ENCODE measurements around the gene RIPPLY3.
A peak's percentile ranks its signal among the peaks of the same experiment; 100 is the strongest.

Gene RIPPLY3

GRCh38 chr21:37006486-37007291 is at the start of gene RIPPLY3:
TSS of gene RIPPLY3 (plus strand) at chr21:37006702. CDS start at chr21:37006773, 71 bp downstream.
- DNase-seq (ENCODE audit: low spot score) = no peak

- DNase-seq (ENCODE audit: low spot score) = no peak
Observed at GRCh38 chr21:36959020-36959835, 47.3 kb upstream of the RIPPLY3 start.

GRCh38 chr21:36960676-36961284 is 45.7 kb upstream of the RIPPLY3 start:
- DNase-seq (ENCODE audit: low spot score) = no peak

DNA sequence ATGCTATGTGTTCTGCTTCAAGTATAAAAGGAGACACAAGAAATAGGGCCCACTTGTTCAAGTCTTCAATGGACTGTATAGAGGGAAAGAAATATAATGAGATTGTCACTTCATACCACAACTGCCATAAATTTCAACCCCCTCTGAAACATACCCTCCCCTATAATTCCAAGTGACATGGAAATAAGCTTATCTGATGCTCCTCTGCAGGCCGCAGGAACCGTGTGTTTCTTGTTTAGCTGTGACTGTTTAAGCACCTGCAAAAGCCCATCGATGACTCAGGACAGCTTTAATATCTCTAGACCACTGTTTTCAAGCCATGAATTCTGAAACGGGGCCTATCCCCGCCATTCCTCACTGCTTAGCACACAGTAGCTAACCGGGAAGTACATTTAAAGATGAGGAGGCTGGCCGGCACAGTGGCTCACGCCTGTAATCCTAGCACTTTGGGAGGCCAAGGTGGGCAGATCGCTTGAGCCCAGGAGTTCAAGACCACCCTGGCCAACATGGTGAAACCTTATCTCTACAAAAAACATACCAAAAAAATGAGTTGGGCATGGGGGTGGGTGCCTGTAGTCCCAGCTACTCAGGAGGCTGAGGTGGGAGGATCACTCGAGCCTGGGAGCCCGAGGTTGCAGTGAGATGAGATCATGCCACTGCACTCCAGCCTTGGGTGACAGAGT is 44.3 kb upstream of the RIPPLY3 start:
- DNase-seq (ENCODE audit: low spot score) = no peak

- DNase-seq (ENCODE audit: low spot score) = no peak
Observed at GRCh38 chr21:36964398-36964797, 42.1 kb upstream of the RIPPLY3 start.

DNA sequence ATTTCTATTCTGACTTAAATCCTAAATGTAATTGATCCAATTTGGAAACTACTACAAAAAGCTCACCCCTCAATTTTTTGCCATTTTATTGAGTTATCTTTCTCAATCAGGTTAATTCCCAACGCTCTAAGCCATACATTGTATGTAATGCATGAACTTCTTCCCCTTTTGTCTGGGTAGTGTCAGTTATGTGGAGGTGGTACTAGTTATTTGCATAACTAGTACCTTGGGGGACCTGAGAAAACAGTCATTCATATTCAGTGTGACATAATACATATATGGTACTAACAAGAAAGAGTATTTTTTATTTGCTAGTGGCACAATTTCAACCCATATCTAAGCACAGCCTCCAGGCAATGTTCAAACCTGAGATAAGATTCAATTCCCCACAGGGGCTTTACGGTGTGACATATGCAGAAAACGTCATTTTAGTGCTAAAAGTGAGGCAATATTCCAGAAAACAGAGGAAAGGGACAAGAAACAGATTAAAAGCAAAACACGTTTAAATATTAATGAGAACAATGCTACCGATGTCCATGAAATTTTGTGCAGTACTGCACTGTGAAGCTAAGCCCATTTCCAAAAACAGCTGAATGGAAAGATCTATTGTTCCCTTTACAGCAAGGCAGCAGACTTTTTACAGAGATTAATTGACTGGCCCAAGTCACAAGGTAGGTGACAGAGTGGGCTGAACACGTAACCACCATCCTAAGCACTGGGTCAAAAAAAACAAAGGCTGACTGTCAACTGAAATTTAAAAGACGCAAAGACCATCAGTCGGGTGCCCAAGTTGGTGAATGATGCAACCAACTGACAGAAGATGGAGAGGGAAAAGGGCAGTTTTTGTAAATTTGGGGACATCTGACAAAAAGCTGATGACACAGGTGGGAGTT is 41.4 kb upstream of the RIPPLY3 start:
- no peak for DNase-seq (ENCODE audit: low spot score)

- no peak for DNase-seq (ENCODE audit: low spot score)
Observed at GRCh38 chr21:36965720-36966065, 40.8 kb upstream of the RIPPLY3 start.

DNA sequence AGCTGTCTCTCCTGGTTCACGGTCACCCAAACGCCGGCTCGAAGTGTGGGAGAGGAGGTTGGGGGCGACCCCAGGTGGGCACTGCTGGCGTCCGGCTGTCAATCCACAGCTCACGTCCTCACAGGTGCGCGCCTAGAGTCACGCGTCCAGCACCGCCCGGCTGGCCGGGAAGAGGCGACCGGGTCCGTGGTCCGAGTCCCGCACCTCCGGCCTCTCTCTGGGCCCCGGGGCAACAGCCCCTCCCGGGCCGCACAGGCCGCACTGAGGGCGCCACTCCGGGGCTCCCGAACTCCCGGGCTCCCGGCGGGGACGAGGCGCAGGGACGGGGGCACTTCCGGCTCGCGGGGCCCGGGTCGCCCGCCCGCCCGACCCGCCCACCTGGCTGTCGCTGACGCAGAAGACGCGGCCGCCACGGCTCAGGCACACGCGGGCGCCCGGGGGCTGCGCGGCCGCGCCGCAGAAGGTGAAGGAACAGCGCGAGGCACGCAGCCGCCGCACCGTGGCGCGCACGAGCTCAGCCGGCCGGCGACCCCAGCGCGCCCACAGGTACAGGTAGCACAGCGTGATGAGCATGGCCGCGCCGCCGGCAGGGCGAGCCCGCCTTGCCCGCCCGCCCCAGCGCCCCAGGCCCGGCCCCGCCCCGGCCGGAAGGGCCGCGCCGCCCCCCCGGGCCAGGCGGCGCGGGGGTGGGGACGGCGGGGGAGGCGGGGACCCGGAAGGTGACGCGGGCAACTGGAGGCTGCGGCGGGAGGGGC is 40.3 kb upstream of the RIPPLY3 start, which contains the start of gene HLCS:
Gene HLCS, minus strand, starts transcription at position 604 of the 755 bp plus-strand sequence. Its CDS starts 31 bp downstream, at position 573.
- peak; percentile 73 for DNase-seq (ENCODE audit: low spot score)

DNA sequence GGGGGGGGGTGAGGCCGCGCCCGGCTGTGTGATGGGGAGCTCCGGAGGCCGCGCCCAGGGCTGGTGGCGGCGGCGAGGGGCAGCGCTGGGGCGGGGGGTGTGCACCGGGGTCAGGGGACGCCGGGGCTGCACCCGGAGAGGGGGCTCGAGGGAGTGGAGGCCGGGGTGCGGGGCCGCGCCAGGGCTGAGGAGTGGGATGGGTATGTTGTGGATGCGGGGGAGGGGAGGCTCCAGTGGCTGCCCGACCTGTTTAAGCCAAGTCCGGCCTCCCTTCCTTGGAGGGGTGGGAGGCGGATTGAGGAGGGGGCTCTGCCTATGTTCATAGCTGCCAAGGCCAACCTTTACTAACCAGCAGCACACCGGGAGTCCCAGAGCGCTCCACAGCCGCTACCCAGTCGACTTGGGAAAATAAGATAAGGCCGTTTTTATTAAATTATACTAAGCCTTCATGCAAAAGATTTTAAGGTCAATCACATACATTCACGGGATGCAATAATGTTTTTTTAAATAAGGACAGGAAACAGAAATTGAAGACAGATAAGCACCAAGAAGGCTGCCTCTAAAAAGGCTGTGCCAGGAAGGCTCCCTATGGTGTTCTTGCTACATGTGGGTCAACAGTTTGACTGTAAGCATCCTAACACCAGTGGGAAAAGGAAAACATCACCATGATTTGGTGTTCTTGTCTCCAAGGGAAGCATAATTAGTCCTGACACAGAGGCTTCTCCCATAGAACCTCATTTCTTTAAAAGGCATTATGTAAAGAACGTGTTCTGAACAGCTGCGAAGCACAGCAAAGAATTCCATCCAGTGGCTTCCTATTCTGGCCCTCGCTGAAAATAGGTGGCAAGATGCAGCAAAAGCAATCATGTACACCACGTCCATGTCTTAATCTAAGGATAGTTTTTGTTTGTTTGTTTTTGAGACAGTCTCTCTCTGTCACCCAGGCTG is 39.4 kb upstream of the RIPPLY3 start:
- no peak for DNase-seq (ENCODE audit: low spot score)

DNA sequence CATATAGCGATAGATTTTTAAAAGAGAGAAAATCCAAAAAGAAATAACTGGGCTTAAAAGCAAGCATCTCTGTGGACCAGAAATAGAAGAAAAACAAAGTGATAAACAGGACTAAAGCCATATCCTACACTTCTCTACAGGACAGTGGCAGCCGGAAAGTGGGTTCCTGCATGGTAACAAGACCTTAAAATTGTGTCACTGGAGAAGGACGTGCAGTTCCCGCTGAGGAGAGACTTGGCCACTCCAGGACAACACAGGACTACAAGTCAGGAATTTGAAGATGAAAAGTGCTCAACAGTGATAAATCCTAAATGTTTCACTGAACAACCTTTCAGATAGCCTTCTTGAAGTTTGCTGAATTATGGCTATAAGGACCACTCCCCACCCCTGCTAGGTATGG is 38.1 kb upstream of the RIPPLY3 start:
- no peak for DNase-seq (ENCODE audit: low spot score)

DNA sequence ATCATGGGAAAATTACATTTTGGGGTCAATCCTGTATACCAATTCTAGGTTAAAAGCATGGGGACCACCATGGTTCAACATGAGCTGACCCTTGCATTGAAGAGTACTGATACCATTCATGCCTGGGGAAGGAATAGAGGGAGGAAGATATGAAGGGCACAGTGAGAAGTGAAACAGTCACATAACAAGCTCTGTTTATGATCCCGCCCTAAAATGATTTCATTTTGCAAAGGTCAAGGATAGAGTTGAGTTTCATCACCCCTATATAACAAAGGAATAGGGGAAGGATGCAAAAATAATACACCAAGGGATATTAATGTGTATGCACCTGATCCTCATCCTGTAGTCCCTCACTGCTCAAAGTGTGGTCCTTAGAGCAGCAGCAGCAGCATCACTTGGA is 37.5 kb upstream of the RIPPLY3 start:
- DNase-seq (ENCODE audit: low spot score) = no peak

DNA sequence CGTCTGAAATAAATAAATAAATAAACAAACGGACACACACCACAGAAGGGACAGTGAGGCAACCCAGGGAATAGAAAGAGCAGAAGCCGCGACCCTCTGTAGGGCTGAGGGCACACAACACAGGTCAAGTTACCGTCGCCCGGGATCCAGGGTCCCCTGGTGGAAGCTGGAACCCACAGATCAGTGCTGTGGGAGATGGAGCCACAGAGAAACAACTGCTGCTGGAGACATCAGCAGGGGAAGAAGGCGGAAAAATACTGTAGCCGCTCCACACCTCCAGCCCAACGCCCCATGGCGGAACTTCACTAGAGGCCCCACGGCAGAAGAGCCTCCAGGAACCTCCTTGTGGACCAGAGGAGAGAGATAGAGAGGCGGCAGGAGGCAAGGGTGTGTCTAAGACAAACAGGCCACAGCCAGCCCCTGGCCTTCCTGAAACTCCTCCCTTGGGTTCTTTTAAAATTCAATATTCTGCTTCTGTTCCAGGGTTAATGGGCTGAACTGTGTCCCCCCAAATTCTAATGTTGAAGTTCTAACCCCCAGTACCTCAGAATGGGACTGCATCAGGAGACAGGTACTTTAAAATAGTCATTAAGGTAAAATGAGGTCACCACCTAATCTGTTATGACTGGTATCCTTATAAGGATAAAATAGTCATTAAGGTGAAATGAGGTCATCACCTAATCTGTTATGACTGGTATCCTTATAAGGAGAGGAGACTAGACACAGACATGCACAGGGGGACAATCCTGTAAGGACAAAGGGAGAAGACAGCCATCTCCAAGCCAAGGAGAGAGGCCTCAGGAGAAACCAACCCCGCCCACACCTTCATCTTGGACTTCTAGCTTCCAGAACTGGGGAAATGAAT is 32.3 kb upstream of the RIPPLY3 start:
- no peak for DNase-seq (ENCODE audit: low spot score)

GRCh38 chr21:36974851-36975192 is 31.7 kb upstream of the RIPPLY3 start:
- no peak for DNase-seq (ENCODE audit: low spot score)

DNA sequence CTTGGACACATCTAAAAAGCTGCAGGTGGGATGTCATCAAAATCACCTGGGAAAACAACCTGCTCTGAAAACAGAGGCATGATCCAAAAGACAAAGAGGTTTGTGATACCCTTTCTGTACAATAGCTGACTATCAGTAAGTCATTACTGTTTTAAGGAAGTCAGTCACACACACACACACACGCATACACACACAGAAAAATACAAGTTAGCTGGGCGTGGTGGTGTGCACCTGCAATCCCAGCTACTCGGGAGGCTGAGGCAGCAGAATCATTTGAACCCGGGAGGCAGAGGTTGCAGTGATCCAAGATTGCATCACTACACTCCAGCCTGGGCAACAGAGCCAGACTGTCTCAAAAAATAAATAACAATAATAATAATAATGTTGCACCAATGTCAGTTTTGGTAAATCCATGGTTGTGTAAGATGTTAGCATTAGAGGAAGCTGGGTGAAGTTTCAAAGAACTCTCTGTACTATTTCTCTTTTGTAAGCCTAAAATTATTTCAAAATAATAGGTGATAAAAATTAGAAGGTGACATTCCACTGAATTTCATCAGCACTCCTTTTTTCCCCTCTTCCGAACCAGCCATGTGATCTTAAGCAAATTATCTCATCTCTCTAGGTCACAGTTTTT is 30.2 kb upstream of the RIPPLY3 start:
- DNase-seq (ENCODE audit: low spot score) = no peak

DNA sequence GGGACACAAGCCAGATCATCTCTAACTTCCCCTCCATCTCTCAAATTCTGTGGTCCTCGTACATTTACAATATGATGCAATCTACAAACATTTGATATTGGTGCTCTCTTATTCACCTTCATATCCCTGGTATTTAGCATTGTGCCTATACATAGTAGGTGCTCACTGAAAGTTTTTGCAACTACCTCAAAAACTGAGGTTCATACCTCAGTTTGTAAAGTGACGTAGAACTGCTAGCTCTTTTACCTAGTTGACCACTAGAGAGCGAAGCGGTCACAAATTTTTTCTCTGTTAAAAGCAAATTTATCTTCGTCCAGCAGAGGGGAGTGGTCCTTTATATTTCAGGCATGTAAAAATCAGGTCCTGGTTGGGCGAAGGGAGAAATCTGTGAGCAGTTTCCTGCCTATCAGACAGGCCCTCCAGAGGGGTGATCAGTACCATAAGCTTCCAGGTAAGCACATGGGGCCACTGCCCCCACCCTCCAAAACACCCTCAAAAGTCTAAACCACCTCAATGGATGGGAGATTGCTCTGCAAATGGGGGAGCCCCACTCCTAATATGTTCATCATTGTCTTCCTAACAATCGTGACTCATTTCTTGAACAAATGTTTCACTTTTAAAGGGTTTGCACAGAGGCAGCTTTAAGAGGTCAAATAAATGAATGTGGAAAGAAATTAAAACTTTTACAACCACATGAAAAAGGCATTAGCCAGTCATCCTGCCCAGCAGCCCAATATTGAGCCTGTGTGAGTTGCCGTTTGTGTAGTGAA is 29.4 kb upstream of the RIPPLY3 start:
- DNase-seq (ENCODE audit: low spot score) = peak; percentile 12

DNA sequence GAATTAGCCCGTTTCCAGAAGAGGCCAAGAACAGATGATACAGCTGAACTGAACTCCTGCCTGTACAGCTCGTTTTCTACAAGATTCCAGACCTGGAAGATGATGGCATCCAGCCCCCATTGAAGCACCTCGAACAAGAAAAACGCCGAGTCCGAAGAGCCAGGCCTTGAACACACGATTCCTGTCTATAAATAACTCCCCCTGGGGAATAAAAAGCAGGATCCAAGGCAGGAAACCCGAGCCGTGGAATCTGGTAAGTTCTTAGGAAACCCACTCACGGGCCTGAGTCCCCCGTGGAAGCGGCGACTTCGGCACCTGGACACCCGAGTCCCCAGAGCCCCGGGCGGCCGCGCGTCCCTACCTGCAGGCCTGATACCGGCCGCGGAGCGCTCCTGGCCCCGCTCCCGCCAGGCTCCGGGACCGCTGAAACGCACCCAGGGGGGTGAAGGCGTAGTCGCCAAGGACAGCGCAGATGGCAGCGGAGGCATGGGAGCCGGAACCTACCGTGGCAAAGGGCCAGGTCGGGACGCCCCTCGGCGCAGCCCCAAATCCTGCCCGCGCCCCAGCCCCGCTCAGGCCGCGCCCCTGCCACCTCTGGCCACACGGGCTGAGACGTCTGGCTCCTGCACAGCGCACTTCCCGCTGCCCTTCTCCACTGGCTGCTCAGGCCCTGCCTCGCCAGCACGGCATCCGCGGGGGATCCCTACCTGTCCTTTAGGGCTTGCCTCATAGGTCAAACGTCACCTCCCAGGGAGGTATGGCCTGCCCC is 26.0 kb upstream of the RIPPLY3 start:
- DNase-seq (ENCODE audit: low spot score) = no peak

All from CD4-positive, alpha-beta T cell treated with Interleukin-6 at 100 ng/mL for 8 hours (primary cell).